IMR-90 (cell line): ENCODE results near the gene FAM110D. TPM values are rescaled to one million over a fixed set of nuclear protein-coding genes. Genes with fewer than 3 reads are reported as not detected.
A peak's percentile ranks its signal among the peaks of the same experiment; 100 is the strongest.

Experiments
- ATAC-seq: fragments of 200-7000 bp; cut with Tn5 transposase; 2 replicates; pipeline ENCODE4 v1.9.1; 2020; ENCODE audit warnings: low read depth, mild to moderate bottlenecking, moderate library complexity
- BruUV-seq: library from RNA; stranded (reverse); fragments of 400-500 nt; replicated peaks from 2 replicates; lab custom pipeline; 2021; lab: Mats Ljungman, UMichigan
- CTCF ChIA-PET: fragments of 300-600 bp; formaldehyde crosslinking; extraction: SDS; loops from one replicate; lab custom pipeline; 2021; ENCODE audit warnings: antibody characterized with exemption; lab: Yijun Ruan, JAX
- POLR2A ChIA-PET: fragments of 300-600 bp; sonication (Branson Sonifier 250); formaldehyde crosslinking; loops from one replicate; lab custom pipeline; 2022; ENCODE audit warnings: antibody characterized with exemption; ENCODE audit not compliant: unreplicated experiment; lab: Charles Lee
- DNase-seq: peaks from one replicate; pipeline ENCODE4 v3.0.0; 2013
- H2AFZ ChIP-seq: replicated peaks from 2 replicates; pipeline ENCODE3; 2013; ENCODE audit warnings: low read length, mild to moderate bottlenecking; ENCODE audit not compliant: poor library complexity
- H2AK5ac ChIP-seq: 2 replicates; pipeline ENCODE4 v1.6.1; 2013; ENCODE audit warnings: low read depth, low read length, inconsistent platforms
- H2AK9ac ChIP-seq: replicated peaks from 2 replicates; pipeline ENCODE3; 2013; ENCODE audit warnings: mild to moderate bottlenecking, low read depth, low read length, moderate library complexity; ENCODE audit not compliant: poor library complexity
- H2BK120ac ChIP-seq: 2 replicates; pipeline ENCODE4 v1.6.1; 2013; ENCODE audit warnings: low read depth, low read length, inconsistent platforms
- H2BK15ac ChIP-seq: 3 replicates; pipeline ENCODE4 v1.6.1; 2013; ENCODE audit warnings: low read depth, low read length, inconsistent platforms
- H2BK20ac ChIP-seq: 2 replicates; pipeline ENCODE4 v1.6.1; 2013; ENCODE audit warnings: low read depth, mild to moderate bottlenecking, inconsistent platforms, low read length, moderate library complexity
- H2BK5ac ChIP-seq: 2 replicates; pipeline ENCODE4 v1.6.1; 2013; ENCODE audit warnings: mild to moderate bottlenecking, low read depth, low read length, inconsistent platforms; ENCODE audit not compliant: poor library complexity, severe bottlenecking
- H3K14ac ChIP-seq: replicated peaks from 2 replicates; pipeline ENCODE4 v1.6.1; 2013; ENCODE audit warnings: low read depth, low read length, inconsistent platforms
- H3K18ac ChIP-seq: 2 replicates; pipeline ENCODE4 v1.6.1; 2013; ENCODE audit warnings: low read depth, low read length, control low read depth
- H3K23ac ChIP-seq: 2 replicates; pipeline ENCODE4 v1.6.1; 2013; ENCODE audit warnings: low read depth, low read length, inconsistent platforms
- H3K27ac ChIP-seq: 2 replicates; pipeline ENCODE4 v1.5.1; 2013; ENCODE audit warnings: mild to moderate bottlenecking, control low read depth, low read length; ENCODE audit not compliant: insufficient read depth
- H3K27me3 ChIP-seq: 2 replicates; pipeline ENCODE4 v1.6.1; 2013; ENCODE audit warnings: low read length; ENCODE audit not compliant: control insufficient read depth, insufficient read depth
- H3K36me3 ChIP-seq: 2 replicates; pipeline ENCODE4 v1.6.1; 2013; ENCODE audit warnings: low read length, mixed read lengths; ENCODE audit not compliant: control insufficient read depth, insufficient read depth
- H3K4ac ChIP-seq: 2 replicates; pipeline ENCODE4 v1.6.1; 2013; ENCODE audit warnings: low read depth, low read length, inconsistent platforms
- H3K4me1 ChIP-seq: 2 replicates; pipeline ENCODE4 v1.6.1; 2013; ENCODE audit warnings: low read length, mixed read lengths; ENCODE audit not compliant: control insufficient read depth, insufficient read depth
- H3K4me2 ChIP-seq: 2 replicates; pipeline ENCODE4 v1.6.1; 2013; ENCODE audit warnings: low read depth, mild to moderate bottlenecking, control low read depth, low read length, moderate library complexity
- H3K4me3 ChIP-seq: 2 replicates; pipeline ENCODE4 v1.5.1; 2013; ENCODE audit warnings: low read depth, mild to moderate bottlenecking, control low read depth, low read length, moderate library complexity; ENCODE audit not compliant: insufficient read depth
- H3K56ac ChIP-seq: 2 replicates; pipeline ENCODE4 v1.6.1; 2013; ENCODE audit warnings: low read length, inconsistent platforms; ENCODE audit not compliant: insufficient read depth; ENCODE audit errors: extremely low read depth
- H3K79me1 ChIP-seq, 2 experiments: 2 replicates each; pipeline ENCODE4 v1.6.1; 2013; ENCODE audit warnings: low read length in 2 of 2, inconsistent platforms in 1 of 2, low read depth in 1 of 2
- H3K9ac ChIP-seq: 2 replicates; pipeline ENCODE4 v1.6.1; 2013; ENCODE audit warnings: low read depth, low read length, control low read depth
- H3K9me1 ChIP-seq: 2 replicates; pipeline ENCODE4 v1.6.1; 2013; ENCODE audit warnings: low read length, inconsistent platforms; ENCODE audit not compliant: insufficient read depth
- H3K9me3 ChIP-seq: 2 replicates; pipeline ENCODE4 v1.6.1; 2013; ENCODE audit warnings: low read length; ENCODE audit not compliant: control insufficient read depth, insufficient read depth
- H4K20me1 ChIP-seq: 2 replicates; pipeline ENCODE4 v1.6.1; 2013; ENCODE audit warnings: low read length, inconsistent platforms; ENCODE audit not compliant: insufficient read depth
- H4K5ac ChIP-seq: 2 replicates; pipeline ENCODE4 v1.6.1; 2013; ENCODE audit warnings: mild to moderate bottlenecking, low read depth, low read length, control low read depth
- H4K8ac ChIP-seq, 2 experiments: 2 replicates each; pipeline ENCODE4 v1.6.1; 2013; ENCODE audit warnings: low read depth in 2 of 2, low read length in 2 of 2, control low read depth in 1 of 2, inconsistent platforms in 1 of 2
- H4K91ac ChIP-seq: 2 replicates; pipeline ENCODE4 v1.6.1; 2013; ENCODE audit warnings: low read depth, low read length, inconsistent platforms; ENCODE audit not compliant: insufficient read depth
- BHLHE40 ChIP-seq: fragments of 150-350 bp; IDR thresholded peaks from 2 replicates; pipeline ENCODE4 v1.6.1; 2016; ENCODE audit warnings: mild to moderate bottlenecking, low read depth, low read length
- CEBPB ChIP-seq: IDR thresholded peaks from 2 replicates; pipeline ENCODE4 v1.6.1; 2012; ENCODE audit warnings: low read depth, low read length, improper control_type of control experiment
- CHD1 ChIP-seq: IDR thresholded peaks from 2 replicates; pipeline ENCODE4 v1.6.1; 2012; ENCODE audit warnings: low read depth, low read length, improper control_type of control experiment
- FOS ChIP-seq: fragments of 150-350 bp; IDR thresholded peaks from 2 replicates; pipeline ENCODE4 v1.6.1; 2016; ENCODE audit warnings: low read depth, low read length
- MAZ ChIP-seq: IDR thresholded peaks from 2 replicates; pipeline ENCODE4 v1.6.1; 2012; ENCODE audit warnings: low read depth, mild to moderate bottlenecking, low read length, improper control_type of control experiment, moderate library complexity, borderline replicate concordance
- MXI1 ChIP-seq: IDR thresholded peaks from 2 replicates; pipeline ENCODE4 v1.6.1; 2012; ENCODE audit warnings: low read depth, mild to moderate bottlenecking, low read length, moderate library complexity, borderline replicate concordance
- NFE2L2 ChIP-seq: fragments of 150-350 bp; IDR thresholded peaks from 2 replicates; pipeline ENCODE4 v1.6.1; 2016; ENCODE audit warnings: low read depth, mild to moderate bottlenecking, low read length
- POLR2A ChIP-seq: IDR thresholded peaks from 2 replicates; pipeline ENCODE4 v1.6.1; 2012; ENCODE audit warnings: mild to moderate bottlenecking, low read depth, low read length
- RAD21 ChIP-seq: IDR thresholded peaks from 2 replicates; pipeline ENCODE4 v1.6.1; 2012; ENCODE audit warnings: low read length, improper control_type of control experiment
- RCOR1 ChIP-seq: IDR thresholded peaks from 2 replicates; pipeline ENCODE4 v1.6.1; 2012; ENCODE audit warnings: mild to moderate bottlenecking, low read length, improper control_type of control experiment; ENCODE audit not compliant: insufficient replicate concordance
- RFX5 ChIP-seq: IDR thresholded peaks from 2 replicates; pipeline ENCODE4 v1.8.0; 2012; ENCODE audit warnings: low read depth, mild to moderate bottlenecking, low read length, moderate library complexity
- SMC3 ChIP-seq: fragments of 150-350 bp; IDR thresholded peaks from 2 replicates; pipeline ENCODE4 v1.6.1; 2016; ENCODE audit warnings: low read depth, mild to moderate bottlenecking, antibody characterized with exemption, low read length, moderate library complexity
- WGBS, 2 experiments: methylation state at CpG; one replicate each; pipeline versions ENCODE4 v1.1.5 to v1.1.7; 2013; ENCODE audit warnings: missing lambda C conversion rate in 2 of 2; ENCODE audit not compliant: insufficient read length in 1 of 2; ENCODE audit errors: extremely low coverage in 2 of 2; 5-methylcytosine and 5-hydroxymethylcytosine counted together
- dilution Hi-C: fragments of 300-500 bp; cut with HindIII; formaldehyde crosslinking; loops from one replicate; pipeline ENCODE4 v1.14.3; 2018; ENCODE audit warnings: low sequenced_read_pairs; ENCODE audit not compliant: unreplicated experiment
- in situ Hi-C: fragments of 300-500 bp; cut with MboI; formaldehyde crosslinking; loops from 3 replicates; pipeline ENCODE4 v1.14.3; 2019; ENCODE audit warnings: low sequenced_read_pairs, inconsistent platforms, mixed read lengths
- intact Hi-C: fragments of 100-400 bp; cut with micrococcal nuclease; formaldehyde crosslinking; loops from 2 replicates; pipeline ENCODE4 v1.10.0; 2022
- polyA plus RNA-seq, 3 experiments: library from polyadenylated mRNA; depleted of rRNA; stranded (reverse); fragments of >200 nt; gene quantifications; 2 replicates each; pipeline ENCODE4 v1.2.3, GENCODE V29; 2012; ENCODE audit warnings: low replicate concordance in 1 of 3
- total RNA-seq: library from RNA; depleted of rRNA; stranded (reverse); fragments of >200 nt; gene quantifications from 2 replicates; pipeline ENCODE4 v1.2.3, GENCODE V29; 2012
- TF ChIP-seq, protein P1 (sequence below): conservative IDR thresholded peaks from 2 replicates; pipeline ENCODE4 v1.5.1; 2012; ENCODE audit warnings: mild to moderate bottlenecking, low read depth, low read length, improper control_type of control experiment
- TF ChIP-seq, protein P2 (sequence below): fragments of 150-350 bp; IDR thresholded peaks from 2 replicates; pipeline ENCODE4 v1.6.1; 2016; ENCODE audit warnings: low read depth, mild to moderate bottlenecking, low read length, moderate library complexity, borderline replicate concordance
- TF ChIP-seq, protein P3 (sequence below): fragments of 150-350 bp; IDR thresholded peaks from 2 replicates; pipeline ENCODE4 v1.6.1; 2017; ENCODE audit warnings: mild to moderate bottlenecking, antibody characterized with exemption, low read length, low read depth

FAM110D gene
- total and polyA plus RNA-seq, 2 of the 4 experiments (the other 2 are of a cell fraction), result not detected

DNA sequence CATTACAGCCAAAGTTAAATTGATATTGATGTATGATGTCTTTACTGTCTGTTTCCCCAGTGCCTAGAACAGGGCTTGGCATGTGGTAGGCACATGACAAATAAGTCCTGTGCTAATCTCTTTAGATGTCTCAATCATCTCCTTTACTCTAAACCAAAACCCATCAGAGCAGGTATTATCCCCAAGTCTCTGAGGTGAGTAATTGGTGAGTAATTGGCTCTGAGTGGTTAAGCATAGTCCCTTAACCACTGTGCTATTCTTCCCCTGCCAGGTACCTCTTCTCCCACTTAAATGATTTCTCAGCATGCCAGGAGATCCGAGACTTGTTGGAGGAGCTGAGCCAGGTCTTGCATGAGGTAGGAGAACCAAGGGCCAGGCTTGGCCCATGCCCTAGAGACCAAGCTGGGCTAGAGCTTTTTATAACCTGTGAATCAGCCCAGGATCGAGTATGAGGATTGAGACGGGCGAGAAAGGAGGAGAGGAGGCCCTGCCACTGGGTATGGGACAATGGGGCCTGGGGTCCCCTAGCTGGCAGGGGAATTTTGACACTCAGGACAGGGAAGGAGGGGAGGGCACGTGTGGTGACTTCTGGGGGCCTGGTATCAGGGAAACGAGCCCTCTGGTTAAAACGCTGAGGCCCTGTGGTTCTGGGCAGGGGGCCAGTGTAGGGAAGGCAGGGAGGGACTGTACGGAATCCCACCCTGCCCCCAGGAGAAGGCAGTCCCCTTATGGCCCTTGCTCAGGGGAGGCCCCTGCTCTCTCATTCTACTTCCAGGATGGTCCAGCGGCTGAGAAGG lies 22.9 kb downstream of the FAM110D start:
- BruUV-seq, result no TSS peak
- ChIA-PET CTCF (interaction anchor here (1.4 kb wide), 1 partner anchor 12 kb away, joined by 4 read pairs; the partner anchor contains the start of gene ZNF593), POLR2A (no interaction called here)
- Histone ChIP-seq H3K4ac (no peak overlapping the region), H4K20me1 (no peaks in the 10 kb centered on the region), H3K36me3 (no peaks in the 10 kb centered on the region), H2AFZ (no peak overlapping the region), H3K4me1 (no peaks in the 10 kb centered on the region), H3K27ac (no peak overlapping the region), H3K56ac (no peak overlapping the region), H4K8ac (no peak overlapping the region), H3K9me3 (no peaks in the 10 kb centered on the region), H3K23ac (no peak overlapping the region), H3K18ac (no peak overlapping the region), H3K4me2 (no peak overlapping the region), H2BK120ac (no peak overlapping the region), H3K27me3 (peaks cover 3% of the 10 kb centered on the region), H2BK20ac (no peak overlapping the region), H3K79me1 (no peaks in the 10 kb centered on the region), H2BK5ac (no peak overlapping the region), H3K14ac (no peak overlapping the region), H4K5ac (no peak overlapping the region), H2AK9ac (no peak overlapping the region), H3K9ac (no peak overlapping the region), H4K91ac (no peak overlapping the region), H3K4me3 (no peak overlapping the region), H2AK5ac (no peak overlapping the region), H2BK15ac (no peak overlapping the region), H3K9me1 (no peaks in the 10 kb centered on the region)
- dilution Hi-C loops (no loop called here), intact Hi-C loops (no loop called here), in situ Hi-C loops (no loop called here)
- peak; percentile 13 for DNase-seq
- 20% methylated on average over 4 of the region's 9 CpGs; no CpG with 5 or more reads in 1 of the 2 experiments for WGBS, 2 experiments
- no peak for ATAC-seq
- TF ChIP-seq MXI1, result no peak
- no peak for TF ChIP-seq BHLHE40
- TF ChIP-seq RAD21, result no peak
- no peak for TF ChIP-seq RFX5
- TF ChIP-seq CHD1, result no peak
- no peak for TF ChIP-seq MAZ
- TF ChIP-seq, protein P1, sequence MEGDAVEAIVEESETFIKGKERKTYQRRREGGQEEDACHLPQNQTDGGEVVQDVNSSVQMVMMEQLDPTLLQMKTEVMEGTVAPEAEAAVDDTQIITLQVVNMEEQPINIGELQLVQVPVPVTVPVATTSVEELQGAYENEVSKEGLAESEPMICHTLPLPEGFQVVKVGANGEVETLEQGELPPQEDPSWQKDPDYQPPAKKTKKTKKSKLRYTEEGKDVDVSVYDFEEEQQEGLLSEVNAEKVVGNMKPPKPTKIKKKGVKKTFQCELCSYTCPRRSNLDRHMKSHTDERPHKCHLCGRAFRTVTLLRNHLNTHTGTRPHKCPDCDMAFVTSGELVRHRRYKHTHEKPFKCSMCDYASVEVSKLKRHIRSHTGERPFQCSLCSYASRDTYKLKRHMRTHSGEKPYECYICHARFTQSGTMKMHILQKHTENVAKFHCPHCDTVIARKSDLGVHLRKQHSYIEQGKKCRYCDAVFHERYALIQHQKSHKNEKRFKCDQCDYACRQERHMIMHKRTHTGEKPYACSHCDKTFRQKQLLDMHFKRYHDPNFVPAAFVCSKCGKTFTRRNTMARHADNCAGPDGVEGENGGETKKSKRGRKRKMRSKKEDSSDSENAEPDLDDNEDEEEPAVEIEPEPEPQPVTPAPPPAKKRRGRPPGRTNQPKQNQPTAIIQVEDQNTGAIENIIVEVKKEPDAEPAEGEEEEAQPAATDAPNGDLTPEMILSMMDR, result no peak
- no peak for TF ChIP-seq POLR2A
- no peak for TF ChIP-seq RCOR1
- TF ChIP-seq, protein P2, sequence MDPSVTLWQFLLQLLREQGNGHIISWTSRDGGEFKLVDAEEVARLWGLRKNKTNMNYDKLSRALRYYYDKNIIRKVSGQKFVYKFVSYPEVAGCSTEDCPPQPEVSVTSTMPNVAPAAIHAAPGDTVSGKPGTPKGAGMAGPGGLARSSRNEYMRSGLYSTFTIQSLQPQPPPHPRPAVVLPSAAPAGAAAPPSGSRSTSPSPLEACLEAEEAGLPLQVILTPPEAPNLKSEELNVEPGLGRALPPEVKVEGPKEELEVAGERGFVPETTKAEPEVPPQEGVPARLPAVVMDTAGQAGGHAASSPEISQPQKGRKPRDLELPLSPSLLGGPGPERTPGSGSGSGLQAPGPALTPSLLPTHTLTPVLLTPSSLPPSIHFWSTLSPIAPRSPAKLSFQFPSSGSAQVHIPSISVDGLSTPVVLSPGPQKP, result no peak
- TF ChIP-seq NFE2L2, result no peak
- TF ChIP-seq SMC3, result no peak
- TF ChIP-seq, protein P3, sequence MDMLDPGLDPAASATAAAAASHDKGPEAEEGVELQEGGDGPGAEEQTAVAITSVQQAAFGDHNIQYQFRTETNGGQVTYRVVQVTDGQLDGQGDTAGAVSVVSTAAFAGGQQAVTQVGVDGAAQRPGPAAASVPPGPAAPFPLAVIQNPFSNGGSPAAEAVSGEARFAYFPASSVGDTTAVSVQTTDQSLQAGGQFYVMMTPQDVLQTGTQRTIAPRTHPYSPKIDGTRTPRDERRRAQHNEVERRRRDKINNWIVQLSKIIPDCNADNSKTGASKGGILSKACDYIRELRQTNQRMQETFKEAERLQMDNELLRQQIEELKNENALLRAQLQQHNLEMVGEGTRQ, result no peak
- no peak for TF ChIP-seq CEBPB
- no peak for TF ChIP-seq FOS
